HL-60 (cell line): Measurements from ENCODE around the gene RINL.

Experiments
- DNase-seq, 2 experiments: peaks; one replicate each; pipeline ENCODE4 v3.0.0-alpha.2; 2010 to 2020; ENCODE audit warnings: low read depth in 1 of 2, low spot score in 1 of 2
- H3K27ac ChIP-seq: fragments of 250-450 bp; sonication (Bioruptor Pico); replicated peaks from 2 replicates; pipeline ENCODE4 v1.5.1; 2020; ENCODE audit warnings: mild to moderate bottlenecking, moderate library complexity
- H3K27me3 ChIP-seq: fragments of 250-450 bp; sonication (Bioruptor Pico); 2 replicates; pipeline ENCODE4 v1.5.1; 2021; ENCODE audit warnings: mild to moderate bottlenecking, moderate library complexity; ENCODE audit not compliant: insufficient read depth, poor library complexity, severe bottlenecking
- H3K4me3 ChIP-seq: replicated peaks from 2 replicates; pipeline ENCODE4 v1.5.1; 2011; ENCODE audit warnings: mild to moderate bottlenecking, control low read depth, low read length; ENCODE audit not compliant: insufficient read depth
- CTCF ChIP-seq: IDR thresholded peaks from one replicate; pipeline ENCODE4 v1.5.1; 2011; ENCODE audit warnings: low read length, control low read depth, inconsistent platforms; ENCODE audit not compliant: insufficient read depth
- GABPA ChIP-seq: IDR thresholded peaks from 2 replicates; pipeline ENCODE4 v1.6.1; 2012; ENCODE audit warnings: low read depth
- POLR2AphosphoS5 ChIP-seq: IDR thresholded peaks from 2 replicates; pipeline ENCODE4 v1.6.1; 2012; ENCODE audit warnings: low read depth
- REST ChIP-seq: IDR thresholded peaks from 2 replicates; pipeline ENCODE4 v1.6.1; 2012; ENCODE audit warnings: low read depth; ENCODE audit not compliant: insufficient replicate concordance
- SPI1 ChIP-seq: IDR thresholded peaks from 2 replicates; pipeline ENCODE4 v1.6.1; 2012; ENCODE audit warnings: low read depth, mild to moderate bottlenecking, borderline replicate concordance

The RINL gene

DNA sequence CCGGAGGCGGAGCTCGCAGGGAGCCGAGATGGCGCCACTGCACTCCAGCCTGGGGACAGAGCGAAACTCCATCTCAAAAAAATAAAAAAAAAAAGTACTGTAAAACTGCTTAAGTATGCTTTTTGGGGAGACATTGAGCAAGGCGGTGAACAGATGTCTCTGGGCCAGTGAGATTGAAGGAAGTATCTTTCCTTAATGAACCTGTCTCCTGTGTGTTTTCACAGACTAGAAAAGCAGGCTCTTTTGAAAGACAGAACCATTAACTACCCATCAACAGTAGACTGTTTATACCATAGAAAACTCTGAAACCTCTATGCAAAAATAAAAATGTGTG is 45.0 kb downstream of the RINL start:
- no peaks in the 10 kb centered on the region for H3K27me3 ChIP-seq
- TF ChIP-seq CTCF = no peak
- no peak for TF ChIP-seq SPI1
- no peak for TF ChIP-seq GABPA
- TF ChIP-seq REST = no peak
- TF ChIP-seq POLR2AphosphoS5 = no peak
- no peak for DNase-seq
- no peak overlapping the region for H3K27ac ChIP-seq
- H3K4me3 ChIP-seq = no peak overlapping the region

GRCh38 chr19:38831142-38831605 is 46.9 kb downstream of the RINL start:
- DNase-seq = peak in 1 of 2 experiments; percentile 45
- Histone ChIP-seq H3K27ac (peak overlapping the region; percentile 84), H3K4me3 (peak overlapping the region; percentile 78), H3K27me3 (no peaks in the 10 kb centered on the region)
- TF ChIP-seq POLR2AphosphoS5 (no peak), GABPA (no peak), CTCF (no peak), REST (no peak), SPI1 (no peak)

DNA sequence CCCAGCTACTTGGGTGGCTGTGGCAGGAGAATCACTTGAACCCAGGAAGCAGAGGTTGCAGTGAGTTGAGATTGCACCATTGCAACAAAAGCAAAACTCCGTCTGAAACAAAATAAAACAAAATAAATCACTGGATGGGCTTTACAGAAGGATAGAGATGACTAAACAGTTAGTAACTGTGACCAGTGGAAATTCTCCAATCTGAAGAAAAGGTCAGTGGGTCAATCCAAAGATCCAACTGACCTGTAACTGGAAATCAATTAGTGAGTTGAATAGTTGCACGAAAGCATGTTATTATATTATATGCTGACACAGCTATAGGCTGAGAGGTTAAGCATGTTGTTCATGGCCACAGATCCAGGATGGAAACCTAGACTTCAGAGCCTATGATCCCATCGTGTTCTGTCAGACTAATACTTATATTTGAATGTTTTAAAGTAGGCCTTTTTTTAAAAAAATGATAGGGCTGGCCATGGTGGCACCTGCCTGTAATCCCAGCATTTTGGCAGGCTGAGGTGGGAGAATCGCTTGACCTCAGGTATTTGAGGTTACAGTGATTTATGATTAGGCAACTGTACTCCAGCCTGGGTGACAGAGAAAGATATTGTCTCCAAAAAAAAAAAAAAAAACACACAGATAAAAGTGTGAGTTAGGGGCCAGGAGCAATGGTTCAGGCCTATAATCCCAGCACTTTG is 47.9 kb downstream of the RINL start:
- H3K27me3 ChIP-seq = no peaks in the 10 kb centered on the region
- peak overlapping the region; percentile 48; the same call in 1 of the 2 replicates for H3K27ac ChIP-seq
- H3K4me3 ChIP-seq = no peak overlapping the region
- TF ChIP-seq GABPA = no peak
- no peak for TF ChIP-seq SPI1
- TF ChIP-seq POLR2AphosphoS5 = no peak
- no peak for TF ChIP-seq REST
- no peak for TF ChIP-seq CTCF
- no peak for DNase-seq
